ENCODE measurements around the gene EEF1AKMT2. TPM values are rescaled to one million over a fixed set of nuclear protein-coding genes. Genes with fewer than 3 reads are reported as not detected.

Gene EEF1AKMT2
- total RNA-seq, 4 donors from 2014 or later = 8.3 to 17.5 (median 12.7) TPM

GRCh38 chr10:124717041-124717757 is 74.5 kb downstream of the EEF1AKMT2 start:
- no peaks in the 10 kb centered on the region for H3K27me3 ChIP-seq
- no peak overlapping the region for H3K4me3 ChIP-seq
- no peaks in the 10 kb centered on the region for H3K9me3 ChIP-seq
- WGBS, 2 donors = 77 to 89% methylated on average over 6 to 9 of the region's 9 CpGs
- intact Hi-C loops (cut with DNase I) = no loop called here
- H3K4me1 ChIP-seq = peaks cover 49 to 100% (median 75%) of the 10 kb centered on the region in 3 donors
- H3K27ac ChIP-seq = peak overlapping the region; percentile 71 to 91 (median 87)
- H3K36me3 ChIP-seq = no peaks in the 10 kb centered on the region
- DNase-seq = no peak
- TF ChIP-seq POLR2A (IDR thresholded peaks at IDR 0.05) = no peak
- TF ChIP-seq, protein P1, sequence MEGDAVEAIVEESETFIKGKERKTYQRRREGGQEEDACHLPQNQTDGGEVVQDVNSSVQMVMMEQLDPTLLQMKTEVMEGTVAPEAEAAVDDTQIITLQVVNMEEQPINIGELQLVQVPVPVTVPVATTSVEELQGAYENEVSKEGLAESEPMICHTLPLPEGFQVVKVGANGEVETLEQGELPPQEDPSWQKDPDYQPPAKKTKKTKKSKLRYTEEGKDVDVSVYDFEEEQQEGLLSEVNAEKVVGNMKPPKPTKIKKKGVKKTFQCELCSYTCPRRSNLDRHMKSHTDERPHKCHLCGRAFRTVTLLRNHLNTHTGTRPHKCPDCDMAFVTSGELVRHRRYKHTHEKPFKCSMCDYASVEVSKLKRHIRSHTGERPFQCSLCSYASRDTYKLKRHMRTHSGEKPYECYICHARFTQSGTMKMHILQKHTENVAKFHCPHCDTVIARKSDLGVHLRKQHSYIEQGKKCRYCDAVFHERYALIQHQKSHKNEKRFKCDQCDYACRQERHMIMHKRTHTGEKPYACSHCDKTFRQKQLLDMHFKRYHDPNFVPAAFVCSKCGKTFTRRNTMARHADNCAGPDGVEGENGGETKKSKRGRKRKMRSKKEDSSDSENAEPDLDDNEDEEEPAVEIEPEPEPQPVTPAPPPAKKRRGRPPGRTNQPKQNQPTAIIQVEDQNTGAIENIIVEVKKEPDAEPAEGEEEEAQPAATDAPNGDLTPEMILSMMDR (IDR thresholded peaks at IDR 0.05) = no peak

DNA sequence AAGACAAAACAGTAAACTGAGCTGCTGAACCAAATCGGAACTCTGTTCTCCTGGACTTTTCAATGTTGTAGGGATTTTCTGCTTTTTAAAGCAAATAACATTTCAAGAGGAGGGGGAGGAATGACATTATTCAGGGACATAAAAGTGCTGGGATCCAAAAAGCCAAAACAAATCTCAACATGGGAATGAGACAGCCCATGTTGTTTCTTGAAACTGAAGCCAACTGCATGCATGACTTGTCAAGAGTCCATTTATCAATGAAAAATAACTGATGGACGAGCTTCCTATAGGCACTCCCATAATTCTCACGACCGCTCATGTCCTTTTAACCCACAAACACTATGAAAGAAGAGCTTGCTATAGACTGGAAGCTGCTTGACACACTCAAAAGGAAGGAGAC is 75.3 kb downstream of the EEF1AKMT2 start:
- intact Hi-C loops (cut with DNase I) = no loop called here
- no peak overlapping the region for H3K4me3 ChIP-seq
- no peaks in the 10 kb centered on the region for H3K36me3 ChIP-seq
- no peaks in the 10 kb centered on the region for H3K27me3 ChIP-seq
- H3K27ac ChIP-seq = peak overlapping the region in 2 of 4 donors; percentile 29 to 91
- 53 to 68% methylated on average over 4 of the region's 4 CpGs for WGBS, 2 donors
- H3K4me1 ChIP-seq = peaks cover 44 to 99% (median 66%) of the 10 kb centered on the region in 3 donors
- TF ChIP-seq, protein P1 (IDR thresholded peaks at IDR 0.05) = no peak
- TF ChIP-seq POLR2A (IDR thresholded peaks at IDR 0.05) = no peak
- no peak for DNase-seq
- H3K9me3 ChIP-seq = no peaks in the 10 kb centered on the region

DNA sequence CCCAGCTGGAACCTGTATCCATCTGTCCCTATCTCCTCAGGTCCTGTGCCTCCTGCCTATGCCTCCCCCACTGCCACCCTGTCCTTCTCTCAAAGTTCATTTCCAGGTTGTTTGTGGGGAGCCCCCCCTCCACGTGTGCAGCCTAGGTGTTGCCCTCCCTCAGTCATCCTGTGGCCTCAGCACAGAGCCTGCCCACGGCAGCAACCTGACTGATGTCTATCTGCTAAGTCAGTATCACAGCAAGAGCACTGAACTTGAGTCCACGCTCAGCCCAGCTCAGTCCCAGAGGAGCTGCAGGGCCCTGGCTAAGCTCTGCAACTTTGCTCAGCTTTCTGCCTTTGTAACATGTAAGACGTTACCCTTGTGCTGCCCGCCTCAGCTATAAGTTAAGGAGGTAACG is 76.2 kb downstream of the EEF1AKMT2 start:
- TF ChIP-seq, protein P1 (IDR thresholded peaks at IDR 0.05) = no peak
- no peak for TF ChIP-seq POLR2A (IDR thresholded peaks at IDR 0.05)
- Histone ChIP-seq H3K36me3 (no peaks in the 10 kb centered on the region), H3K9me3 (no peaks in the 10 kb centered on the region), H3K4me3 (no peak overlapping the region), H3K4me1 (peaks cover 42 to 99% (median 66%) of the 10 kb centered on the region in 3 donors), H3K27me3 (no peaks in the 10 kb centered on the region), H3K27ac (peak overlapping the region in 1 of 4 donors; percentile 91)
- DNase-seq = no peak
- intact Hi-C loops (cut with DNase I) = no loop called here
- 48 to 90% methylated on average over 3 to 5 of the region's 6 CpGs for WGBS, 2 donors

DNA sequence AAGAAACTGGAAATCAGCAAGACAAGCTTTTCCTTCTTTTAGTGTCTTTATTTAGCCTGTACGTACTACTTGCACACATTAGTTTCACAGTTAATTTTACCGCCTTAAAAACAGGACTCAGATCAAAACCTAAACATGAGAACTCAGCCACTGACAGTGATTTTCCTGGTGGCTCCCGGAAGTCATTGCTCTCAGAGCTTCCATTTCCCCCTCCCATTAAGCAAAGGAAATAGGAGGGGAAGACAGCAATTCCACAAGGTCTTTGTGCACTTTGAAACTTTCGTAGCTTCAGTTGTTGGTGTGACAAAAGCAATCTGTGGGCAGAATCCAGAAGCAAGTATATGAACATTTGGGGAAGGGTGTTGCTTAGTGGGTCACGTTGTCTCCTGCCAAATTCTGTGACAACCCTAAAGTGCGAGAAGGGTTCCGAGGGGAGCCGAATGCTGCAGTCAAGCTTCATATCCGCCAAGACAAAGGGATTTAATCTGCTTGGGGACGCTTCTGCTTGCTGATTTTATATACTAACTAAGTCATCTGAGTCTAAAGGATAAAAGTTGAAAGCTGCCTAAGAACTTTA is 77.9 kb downstream of the EEF1AKMT2 start:
- Histone ChIP-seq H3K27ac (peak overlapping the region in 3 of 4 donors; percentile 42 to 64 (median 53)), H3K9me3 (no peaks in the 10 kb centered on the region), H3K27me3 (no peaks in the 10 kb centered on the region), H3K4me1 (peaks cover 48 to 99% (median 66%) of the 10 kb centered on the region in 3 donors), H3K36me3 (no peaks in the 10 kb centered on the region), H3K4me3 (no peak overlapping the region)
- intact Hi-C loops (cut with DNase I) = no loop called here
- no peak for TF ChIP-seq POLR2A (IDR thresholded peaks at IDR 0.05)
- TF ChIP-seq, protein P1 (IDR thresholded peaks at IDR 0.05) = peak in 1 of 6 experiments; percentile 7
- no peak for DNase-seq
- 57 to 61% methylated on average over 10 of the region's 10 CpGs for WGBS, 2 donors

DNA sequence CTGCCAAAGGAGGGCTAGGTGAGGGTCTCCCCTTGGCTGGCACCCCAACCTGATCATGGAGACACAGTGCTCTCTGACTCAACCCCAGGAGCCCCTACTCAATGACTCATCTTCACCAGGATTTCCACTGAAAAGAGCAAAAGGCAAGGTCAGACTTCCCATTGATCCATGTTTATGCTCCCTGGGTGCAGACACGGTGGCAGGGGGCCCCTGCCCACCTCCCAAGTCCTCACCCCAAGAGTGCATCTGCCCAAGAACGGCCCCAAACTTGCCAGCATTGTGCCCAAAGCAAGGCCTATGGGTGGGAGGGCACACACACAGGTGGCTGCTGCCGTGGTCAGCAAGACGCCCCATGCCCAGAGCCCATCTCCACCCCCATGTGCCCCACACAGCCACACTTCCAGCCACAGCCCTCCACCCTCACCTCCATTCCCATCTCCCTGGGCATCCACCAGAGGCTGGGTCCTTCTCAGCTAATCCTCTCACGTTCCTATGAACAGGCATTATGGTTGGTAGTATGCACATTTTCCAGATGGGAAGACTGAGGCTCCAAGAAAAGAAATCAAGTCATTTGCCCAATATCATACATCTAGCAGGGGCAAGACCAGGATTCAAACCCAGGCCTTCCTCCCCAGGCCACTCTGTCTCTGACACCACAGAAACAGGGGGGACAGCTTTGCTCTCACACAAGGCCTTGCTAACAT is 78.8 kb downstream of the EEF1AKMT2 start:
- no peaks in the 10 kb centered on the region for H3K36me3 ChIP-seq
- H3K9me3 ChIP-seq = no peaks in the 10 kb centered on the region
- intact Hi-C loops (cut with DNase I) = no loop called here
- 89 to 100% methylated on average over 2 to 5 of the region's 5 CpGs for WGBS, 2 donors
- TF ChIP-seq, protein P1 (IDR thresholded peaks at IDR 0.05) = no peak
- TF ChIP-seq POLR2A (IDR thresholded peaks at IDR 0.05) = no peak
- no peaks in the 10 kb centered on the region for H3K27me3 ChIP-seq
- peaks cover 49 to 99% (median 66%) of the 10 kb centered on the region in 3 donors for H3K4me1 ChIP-seq
- no peak for DNase-seq
- H3K4me3 ChIP-seq = no peak overlapping the region
- peak overlapping the region in 2 of 4 donors; percentile 42 to 53 for H3K27ac ChIP-seq
